ENCODE results near the gene LTB. TPM values are rescaled to one million over a fixed set of nuclear protein-coding genes. Genes with fewer than 3 reads are reported as not detected.

LTB gene
- total and polyA plus RNA-seq, 9 of the 15 experiments (the other 6 are each of a cell fraction or from before 2014, with no cell fraction given): 0.07 to 0.51 TPM; not detected in 7

GRCh38 chr6:31619805-31620585 lies 37.8 kb upstream of the LTB start (continued):
- TF ChIP-seq NELFE (IDR thresholded peaks at IDR 0.05; ENCODE audit: insufficient read depth, insufficient read length) (no peak), ZNF780A (CRISPR knock-in tag; IDR thresholded peaks at IDR 0.05) (no peak), HINFP (tag; conservative IDR thresholded peaks at IDR 0.05; ENCODE audit: low read depth) (no peak), BRD4 (IDR thresholded peaks at IDR 0.05) (no peak), RHOXF2B (CRISPR knock-in tag; conservative IDR thresholded peaks at IDR 0.05) (peak; percentile 90), SMC3 (conservative IDR thresholded peaks at IDR 0.05; ENCODE audit: insufficient read depth, low read depth, low read length) (no peak), NR2F6 (CRISPR knock-in tag; IDR thresholded peaks at IDR 0.05) (peak; percentile 91), SMAD4 (CRISPR knock-in tag; conservative IDR thresholded peaks at IDR 0.05) (peak; percentile 56; the same call in 1 of the 2 replicates), GABPB2 (CRISPR knock-in tag; conservative IDR thresholded peaks at IDR 0.05) (no peak; the same call in 1 of the 2 replicates), EP400 (IDR thresholded peaks at IDR 0.05) (peak; percentile 87), MCM3 (IDR thresholded peaks at IDR 0.05) (no peak), ZNF695 (CRISPR knock-in tag; IDR thresholded peaks at IDR 0.05) (0 out of 2 replicates have a peak, but pooled peaks have one; percentile 69), ZNF212 (CRISPR knock-in tag; IDR thresholded peaks at IDR 0.05) (peak; percentile 79; the same call in 1 of the 2 replicates)
- TF ChIP-seq, protein P1, sequence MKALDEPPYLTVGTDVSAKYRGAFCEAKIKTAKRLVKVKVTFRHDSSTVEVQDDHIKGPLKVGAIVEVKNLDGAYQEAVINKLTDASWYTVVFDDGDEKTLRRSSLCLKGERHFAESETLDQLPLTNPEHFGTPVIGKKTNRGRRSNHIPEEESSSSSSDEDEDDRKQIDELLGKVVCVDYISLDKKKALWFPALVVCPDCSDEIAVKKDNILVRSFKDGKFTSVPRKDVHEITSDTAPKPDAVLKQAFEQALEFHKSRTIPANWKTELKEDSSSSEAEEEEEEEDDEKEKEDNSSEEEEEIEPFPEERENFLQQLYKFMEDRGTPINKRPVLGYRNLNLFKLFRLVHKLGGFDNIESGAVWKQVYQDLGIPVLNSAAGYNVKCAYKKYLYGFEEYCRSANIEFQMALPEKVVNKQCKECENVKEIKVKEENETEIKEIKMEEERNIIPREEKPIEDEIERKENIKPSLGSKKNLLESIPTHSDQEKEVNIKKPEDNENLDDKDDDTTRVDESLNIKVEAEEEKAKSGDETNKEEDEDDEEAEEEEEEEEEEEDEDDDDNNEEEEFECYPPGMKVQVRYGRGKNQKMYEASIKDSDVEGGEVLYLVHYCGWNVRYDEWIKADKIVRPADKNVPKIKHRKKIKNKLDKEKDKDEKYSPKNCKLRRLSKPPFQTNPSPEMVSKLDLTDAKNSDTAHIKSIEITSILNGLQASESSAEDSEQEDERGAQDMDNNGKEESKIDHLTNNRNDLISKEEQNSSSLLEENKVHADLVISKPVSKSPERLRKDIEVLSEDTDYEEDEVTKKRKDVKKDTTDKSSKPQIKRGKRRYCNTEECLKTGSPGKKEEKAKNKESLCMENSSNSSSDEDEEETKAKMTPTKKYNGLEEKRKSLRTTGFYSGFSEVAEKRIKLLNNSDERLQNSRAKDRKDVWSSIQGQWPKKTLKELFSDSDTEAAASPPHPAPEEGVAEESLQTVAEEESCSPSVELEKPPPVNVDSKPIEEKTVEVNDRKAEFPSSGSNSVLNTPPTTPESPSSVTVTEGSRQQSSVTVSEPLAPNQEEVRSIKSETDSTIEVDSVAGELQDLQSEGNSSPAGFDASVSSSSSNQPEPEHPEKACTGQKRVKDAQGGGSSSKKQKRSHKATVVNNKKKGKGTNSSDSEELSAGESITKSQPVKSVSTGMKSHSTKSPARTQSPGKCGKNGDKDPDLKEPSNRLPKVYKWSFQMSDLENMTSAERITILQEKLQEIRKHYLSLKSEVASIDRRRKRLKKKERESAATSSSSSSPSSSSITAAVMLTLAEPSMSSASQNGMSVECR (CRISPR knock-in tag; IDR thresholded peaks at IDR 0.05): peak; percentile 65
- TF ChIP-seq, protein P2, sequence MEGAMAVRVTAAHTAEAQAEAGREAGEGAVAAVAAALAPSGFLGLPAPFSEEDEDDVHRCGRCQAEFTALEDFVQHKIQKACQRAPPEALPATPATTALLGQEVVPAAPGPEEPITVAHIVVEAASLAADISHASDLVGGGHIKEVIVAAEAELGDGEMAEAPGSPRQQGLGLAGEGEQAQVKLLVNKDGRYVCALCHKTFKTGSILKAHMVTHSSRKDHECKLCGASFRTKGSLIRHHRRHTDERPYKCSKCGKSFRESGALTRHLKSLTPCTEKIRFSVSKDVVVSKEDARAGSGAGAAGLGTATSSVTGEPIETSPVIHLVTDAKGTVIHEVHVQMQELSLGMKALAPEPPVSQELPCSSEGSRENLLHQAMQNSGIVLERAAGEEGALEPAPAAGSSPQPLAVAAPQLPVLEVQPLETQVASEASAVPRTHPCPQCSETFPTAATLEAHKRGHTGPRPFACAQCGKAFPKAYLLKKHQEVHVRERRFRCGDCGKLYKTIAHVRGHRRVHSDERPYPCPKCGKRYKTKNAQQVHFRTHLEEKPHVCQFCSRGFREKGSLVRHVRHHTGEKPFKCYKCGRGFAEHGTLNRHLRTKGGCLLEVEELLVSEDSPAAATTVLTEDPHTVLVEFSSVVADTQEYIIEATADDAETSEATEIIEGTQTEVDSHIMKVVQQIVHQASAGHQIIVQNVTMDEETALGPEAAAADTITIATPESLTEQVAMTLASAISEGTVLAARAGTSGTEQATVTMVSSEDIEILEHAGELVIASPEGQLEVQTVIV (CRISPR knock-in tag; IDR thresholded peaks at IDR 0.05; ENCODE audit: borderline replicate concordance): no peak
- TF ChIP-seq, protein P3, sequence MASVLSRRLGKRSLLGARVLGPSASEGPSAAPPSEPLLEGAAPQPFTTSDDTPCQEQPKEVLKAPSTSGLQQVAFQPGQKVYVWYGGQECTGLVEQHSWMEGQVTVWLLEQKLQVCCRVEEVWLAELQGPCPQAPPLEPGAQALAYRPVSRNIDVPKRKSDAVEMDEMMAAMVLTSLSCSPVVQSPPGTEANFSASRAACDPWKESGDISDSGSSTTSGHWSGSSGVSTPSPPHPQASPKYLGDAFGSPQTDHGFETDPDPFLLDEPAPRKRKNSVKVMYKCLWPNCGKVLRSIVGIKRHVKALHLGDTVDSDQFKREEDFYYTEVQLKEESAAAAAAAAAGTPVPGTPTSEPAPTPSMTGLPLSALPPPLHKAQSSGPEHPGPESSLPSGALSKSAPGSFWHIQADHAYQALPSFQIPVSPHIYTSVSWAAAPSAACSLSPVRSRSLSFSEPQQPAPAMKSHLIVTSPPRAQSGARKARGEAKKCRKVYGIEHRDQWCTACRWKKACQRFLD (CRISPR knock-in tag; IDR thresholded peaks at IDR 0.05): peak; percentile 27
- TF ChIP-seq, protein P4, sequence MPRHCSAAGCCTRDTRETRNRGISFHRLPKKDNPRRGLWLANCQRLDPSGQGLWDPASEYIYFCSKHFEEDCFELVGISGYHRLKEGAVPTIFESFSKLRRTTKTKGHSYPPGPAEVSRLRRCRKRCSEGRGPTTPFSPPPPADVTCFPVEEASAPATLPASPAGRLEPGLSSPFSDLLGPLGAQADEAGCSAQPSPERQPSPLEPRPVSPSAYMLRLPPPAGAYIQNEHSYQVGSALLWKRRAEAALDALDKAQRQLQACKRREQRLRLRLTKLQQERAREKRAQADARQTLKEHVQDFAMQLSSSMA (CRISPR knock-in tag; IDR thresholded peaks at IDR 0.05): no peak

Measured in K562 (cell line).